SIG-M5 (cell line): Measurements from ENCODE around the gene PNP.
"Not testable (repeated sequence)": the region's sequence is repeated elsewhere in the genome, so short reads cannot be mapped to it uniquely, and the experiment has no call there.

ENCODE experiments used
- DNase-seq: peaks from one replicate; lab custom pipeline; 2025; lab: John Stamatoyannopoulos, UW

The PNP gene

DNA sequence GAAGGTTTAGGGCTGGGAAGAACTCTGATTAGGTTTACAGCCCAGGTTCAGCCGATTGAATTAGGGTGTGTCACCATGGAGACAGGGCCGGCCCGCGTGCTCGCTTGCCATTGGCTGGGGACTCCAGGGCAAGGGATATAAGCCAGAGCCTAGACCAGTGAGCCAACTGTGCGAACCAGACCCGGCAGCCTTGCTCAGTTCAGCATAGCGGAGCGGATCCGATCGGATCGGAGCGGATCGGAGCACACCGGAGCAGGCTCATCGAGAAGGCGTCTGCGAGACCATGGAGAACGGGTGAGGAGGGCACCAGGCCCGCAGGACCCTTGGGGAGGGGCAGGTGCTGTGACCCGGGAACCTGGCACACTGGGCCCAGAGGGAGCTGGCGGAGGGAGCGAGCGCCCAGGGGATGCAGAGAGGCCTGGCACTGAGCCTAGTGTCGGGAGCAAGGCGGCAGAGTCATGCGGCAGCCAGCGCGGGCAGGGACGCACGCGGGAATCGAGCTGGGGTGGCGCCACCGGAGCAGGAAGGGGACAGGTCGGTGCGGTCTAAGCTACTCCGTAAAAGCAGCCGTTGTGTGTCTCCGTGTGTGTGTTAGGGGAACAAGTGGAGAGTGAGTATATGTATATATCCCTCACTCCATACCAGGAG, at the start of gene PNP:
Gene PNP (plus strand): TSS at position 165 of the 648 bp plus-strand sequence. CDS start 119 bp downstream, at position 284.
- DNase-seq = peak; percentile 36

DNA sequence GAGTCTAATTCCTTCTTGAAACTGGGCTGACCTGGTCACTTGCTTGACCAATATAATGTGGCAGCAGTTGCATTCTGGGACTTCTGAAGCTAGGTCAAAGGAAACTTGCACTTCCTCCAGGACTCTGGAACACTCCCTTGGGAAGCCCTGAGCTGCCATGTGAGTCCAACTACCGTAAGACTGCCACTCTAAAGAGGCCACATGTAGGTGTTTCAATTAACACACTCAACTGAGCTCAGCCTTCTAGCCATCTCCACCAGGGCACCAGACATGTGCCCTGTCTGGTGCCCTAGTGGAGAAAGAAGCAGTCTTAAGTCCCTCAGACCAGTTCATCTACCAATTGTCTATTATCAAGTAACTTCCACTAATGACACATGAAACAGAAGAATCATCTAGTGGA, 49.8 kb upstream of the PNP start:
- no peak for DNase-seq

DNA sequence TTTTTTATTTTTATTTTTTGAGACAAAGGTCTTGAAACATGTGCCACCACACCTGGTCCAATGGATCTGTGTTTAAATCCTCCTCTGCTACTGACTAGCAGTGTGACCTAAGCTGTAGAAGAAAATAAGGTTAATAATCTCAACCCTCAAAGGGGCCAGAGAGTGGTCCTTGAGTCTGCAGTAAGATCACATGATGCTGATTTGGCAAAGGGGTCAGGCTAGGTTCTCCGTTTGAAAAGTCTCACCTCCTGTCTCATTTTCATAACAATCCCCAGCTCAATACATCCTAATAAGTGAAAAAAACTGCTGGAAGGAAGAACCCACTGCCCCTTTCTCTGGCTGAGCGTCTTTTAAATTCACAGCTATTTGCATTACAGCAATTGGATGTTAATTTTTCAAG, 47.9 kb upstream of the PNP start:
- no peak for DNase-seq

DNA sequence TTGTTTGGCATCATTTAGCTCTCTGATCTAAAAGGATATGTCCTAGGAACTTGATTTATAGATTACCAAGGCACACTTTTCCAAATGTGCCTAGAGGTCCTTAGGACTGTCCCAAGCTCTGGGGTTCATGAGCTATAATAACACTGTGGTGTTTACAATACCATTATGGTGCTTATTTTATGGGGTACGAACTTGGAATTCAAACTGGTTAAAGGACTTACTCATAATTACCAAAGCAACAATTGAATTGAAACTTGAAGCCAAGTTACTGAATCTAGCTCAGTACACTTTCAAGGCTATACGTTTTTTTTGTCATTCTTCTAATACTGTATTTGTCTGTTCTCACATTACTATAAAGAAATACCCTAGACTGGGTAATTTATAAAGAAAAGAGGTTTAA, 46.3 kb upstream of the PNP start:
- DNase-seq = no peak

DNA sequence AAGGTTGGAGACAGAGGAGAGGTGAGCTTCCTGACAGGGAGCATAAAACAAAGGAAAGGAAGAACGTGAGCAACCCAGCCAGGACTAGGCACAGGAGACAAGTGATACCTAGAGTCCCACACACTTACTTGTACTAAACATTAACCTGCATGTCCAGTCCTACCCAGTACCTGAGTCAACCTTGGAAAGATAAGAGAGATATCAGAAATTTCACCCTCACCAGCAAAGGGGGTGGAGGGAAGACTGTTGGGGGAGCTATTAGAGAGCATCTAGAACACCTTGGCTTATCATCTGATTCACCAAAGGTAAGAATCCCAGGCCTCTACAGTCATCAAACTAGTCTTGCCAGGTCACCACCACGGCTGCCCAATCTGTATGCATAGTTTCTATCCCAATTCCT, 44.4 kb upstream of the PNP start:
- no peak for DNase-seq

DNA sequence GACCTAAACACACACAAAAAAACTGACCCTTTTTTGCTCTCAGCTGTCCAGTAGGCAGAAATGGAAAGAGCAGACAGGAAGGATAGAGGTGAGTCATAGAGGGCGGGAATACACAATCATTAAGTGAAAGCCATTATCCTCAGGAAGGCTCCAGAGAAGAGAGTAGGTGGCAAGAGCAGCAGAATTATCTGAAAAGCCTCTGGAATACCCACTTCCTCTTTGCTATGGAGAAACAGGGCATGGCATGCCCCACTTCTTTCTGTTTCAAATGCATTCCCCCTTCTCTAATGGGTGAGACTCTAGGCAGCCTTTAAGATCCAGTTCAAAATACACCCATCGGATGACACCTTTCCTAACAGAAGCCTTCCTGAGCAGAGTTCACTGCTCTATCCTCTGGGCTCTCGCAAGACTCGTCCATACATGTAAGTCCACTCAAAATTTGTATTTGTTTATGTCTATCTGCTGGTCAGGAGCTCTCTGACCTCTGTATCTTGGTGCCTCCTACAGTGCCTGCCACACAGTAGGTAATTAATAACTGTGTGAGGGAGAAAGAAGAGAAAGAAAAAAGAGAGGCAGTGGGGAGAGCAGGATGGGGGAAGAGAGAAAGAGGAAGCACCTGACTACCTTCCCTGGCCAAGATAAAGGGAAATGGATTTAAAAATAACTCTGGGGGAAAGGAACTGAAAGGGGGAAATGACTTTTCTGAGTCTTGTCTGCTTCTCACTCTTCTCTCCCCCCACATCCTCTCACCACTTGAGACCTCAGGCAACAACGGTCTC, 41.8 kb upstream of the PNP start:
- DNase-seq = peak; percentile 82

DNA sequence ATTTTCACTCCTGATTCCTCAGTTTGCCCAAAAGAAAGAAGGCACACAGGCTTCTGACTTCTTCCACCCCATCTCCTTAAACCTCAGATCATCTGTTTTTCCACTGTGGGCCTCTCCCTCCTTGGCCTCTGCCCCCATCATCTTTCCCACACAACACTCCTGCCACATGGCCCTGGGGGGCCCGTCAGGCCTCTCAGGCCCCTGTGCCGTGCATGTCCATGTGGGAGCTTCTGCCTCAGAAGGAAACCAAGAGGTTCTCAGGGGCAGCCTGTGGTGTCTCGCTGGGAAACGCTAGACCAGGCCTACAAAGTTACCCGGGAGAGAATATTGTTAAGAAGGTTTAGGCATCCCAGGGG, 41.2 kb upstream of the PNP start:
- no peak for DNase-seq

DNA sequence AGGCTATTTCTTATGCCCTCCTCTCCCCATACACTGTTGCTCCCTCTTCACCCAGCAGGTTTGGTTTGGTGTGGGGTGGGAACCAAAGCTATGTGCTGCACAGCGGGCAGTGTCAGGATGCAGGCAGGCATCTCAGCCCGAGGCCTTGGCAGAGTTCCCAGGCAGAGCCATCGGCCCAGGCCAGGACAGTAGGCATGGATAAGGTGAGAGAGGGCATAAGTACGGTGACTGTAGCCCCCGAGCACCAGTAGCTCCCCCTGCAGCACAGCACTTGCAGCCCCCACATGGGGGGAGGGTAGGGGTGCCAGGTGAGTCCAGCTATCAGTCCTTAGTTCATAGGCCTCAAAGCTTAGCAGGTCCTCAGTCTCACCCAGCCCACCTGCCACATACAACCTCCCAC, 40.4 kb upstream of the PNP start:
- no peak for DNase-seq

DNA sequence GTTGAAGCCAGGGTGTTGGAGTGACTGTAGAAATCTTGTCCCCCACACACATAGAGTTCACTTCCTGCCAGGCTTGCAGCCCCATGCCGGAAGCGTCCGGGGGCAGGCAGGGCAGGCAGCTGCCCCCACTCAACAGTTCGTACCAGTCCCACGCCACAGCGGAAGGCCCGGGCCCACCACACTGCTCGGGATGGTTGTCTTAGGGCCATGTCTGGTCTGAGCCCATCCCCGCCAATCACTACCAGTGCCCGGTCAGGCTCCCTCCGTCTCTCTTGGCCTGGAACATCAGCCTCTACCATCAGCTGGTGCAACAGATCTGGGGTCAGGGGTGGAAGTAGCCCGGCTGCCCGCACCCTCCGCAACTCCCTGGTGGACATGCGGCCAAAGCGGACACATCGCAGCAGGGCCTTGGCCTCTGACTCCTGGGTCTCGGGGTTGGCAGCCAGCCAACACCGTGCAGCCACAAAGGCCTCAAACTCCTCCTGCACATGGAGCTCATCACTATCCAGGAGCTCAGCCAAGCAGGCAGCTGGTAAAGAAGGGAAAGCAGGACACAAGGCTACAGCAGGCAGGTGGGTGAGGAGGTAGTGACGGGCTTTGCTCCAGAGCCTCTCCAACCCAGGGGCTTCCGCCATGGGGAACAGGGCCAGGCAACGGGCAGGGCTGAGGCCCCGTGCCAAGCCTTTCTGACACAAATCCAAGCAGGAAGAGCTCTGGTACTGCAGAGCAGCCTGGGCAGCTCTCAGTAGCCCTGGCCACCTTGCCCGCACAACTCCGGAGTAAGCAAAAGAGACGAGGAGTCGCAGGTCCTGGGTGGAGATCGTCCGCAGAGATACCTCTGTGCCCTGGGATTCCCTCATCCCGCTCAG, 39.2 kb upstream of the PNP start:
- DNase-seq = no peak

DNA sequence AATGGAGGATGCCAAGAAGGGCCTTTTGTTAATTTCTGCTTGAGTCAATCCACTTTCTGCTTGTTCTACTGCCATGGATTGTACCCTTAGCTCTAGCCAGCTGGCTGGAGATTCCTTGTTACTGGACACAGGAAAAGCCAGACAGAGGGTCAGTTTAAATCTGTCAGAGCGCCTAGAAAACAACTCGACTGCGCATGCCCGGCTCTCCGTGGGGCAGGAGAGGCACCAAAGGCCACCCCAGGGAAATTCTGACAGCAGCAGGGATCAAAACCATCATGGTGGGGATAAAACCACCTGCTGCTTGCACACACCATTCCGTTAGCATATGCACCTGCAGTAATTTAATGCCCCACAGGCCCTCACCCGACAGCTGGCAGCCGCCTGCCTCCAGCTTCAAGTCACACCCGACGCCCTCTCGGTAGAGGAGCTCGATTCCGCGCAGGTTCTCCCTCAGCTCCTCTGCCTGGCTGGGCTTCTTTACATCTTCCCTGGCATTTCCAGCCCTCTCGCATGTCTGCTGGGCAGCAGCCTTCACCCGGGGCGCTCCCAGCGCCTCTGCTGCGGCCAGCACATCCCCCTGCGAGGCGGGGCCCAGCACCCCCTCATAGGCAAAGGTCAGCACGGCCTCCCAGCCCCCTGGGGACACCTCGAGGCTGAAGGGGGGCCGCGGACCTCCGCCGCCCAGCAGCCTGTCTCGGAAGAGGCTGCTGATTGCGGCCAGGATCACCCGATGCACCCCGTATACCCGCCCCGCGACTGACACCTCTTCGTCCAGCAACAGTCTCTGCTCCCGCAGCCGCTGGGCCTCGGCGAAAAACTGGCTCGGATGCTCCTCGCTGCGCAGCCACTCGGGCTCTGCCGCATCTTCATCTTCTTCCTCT, 34.3 kb upstream of the PNP start:
- no peak for DNase-seq

DNA sequence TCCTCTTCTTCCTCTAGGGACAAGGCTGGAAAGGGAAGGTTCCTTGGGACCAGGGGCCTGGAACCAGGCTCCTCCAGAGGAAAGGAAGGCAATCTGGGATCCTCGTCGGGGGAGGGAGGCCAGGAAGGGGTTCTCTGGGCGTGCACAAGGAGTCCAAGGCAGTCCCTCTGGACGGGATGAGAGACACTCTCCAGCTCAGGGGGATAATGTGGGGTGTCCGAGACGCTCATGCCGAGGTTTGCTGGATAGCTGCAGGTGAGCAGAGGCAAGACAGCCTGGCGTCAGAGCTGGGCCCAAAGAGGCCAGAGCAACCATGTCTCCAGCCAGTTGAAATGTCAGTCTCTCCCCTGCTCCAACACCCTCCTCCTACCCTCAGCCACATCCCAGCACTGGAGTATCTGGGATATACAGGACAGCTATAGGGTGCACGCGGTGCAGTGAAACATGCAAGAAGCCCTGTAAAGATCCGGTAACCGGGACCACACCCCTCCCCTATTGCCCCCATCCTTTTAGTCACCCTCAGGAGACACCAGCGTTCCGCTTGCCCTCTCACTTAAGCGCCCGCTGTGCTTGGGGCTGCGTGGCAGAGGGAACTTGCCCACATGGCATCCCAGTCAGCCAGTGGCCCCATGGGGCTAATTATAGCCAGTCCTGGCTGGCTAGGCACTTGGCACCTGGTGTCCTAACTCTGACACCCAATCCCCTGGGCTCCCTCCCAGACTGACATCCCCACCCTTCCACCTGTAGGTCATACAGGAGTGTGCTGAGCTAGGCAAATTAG, 33.4 kb upstream of the PNP start, which contains the start of gene KLHL33:
Gene KLHL33 (minus strand): TSS at position 585 of the 781 bp plus-strand sequence. CDS start 355 bp downstream, at position 230.
- no peak for DNase-seq

DNA sequence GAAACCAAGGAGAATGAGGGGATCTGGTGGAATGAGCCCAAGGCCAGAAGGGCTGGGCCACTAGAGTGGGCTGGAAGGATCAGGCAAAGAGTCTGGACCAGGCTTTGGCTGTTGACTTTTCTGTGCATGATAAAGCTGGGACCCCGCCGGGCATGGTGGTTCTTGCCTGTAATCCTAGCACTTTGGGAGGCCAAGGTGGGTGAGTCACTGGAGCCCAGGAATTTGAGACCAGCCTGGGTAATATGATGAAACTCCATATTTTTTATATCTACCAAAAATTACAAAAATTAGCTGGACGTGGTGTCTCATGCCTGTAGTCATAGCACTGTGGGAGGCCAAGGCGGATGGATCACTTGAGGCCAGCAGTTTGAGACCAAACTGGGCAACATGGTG, 32.8 kb upstream of the PNP start:
- no peak for DNase-seq

DNA sequence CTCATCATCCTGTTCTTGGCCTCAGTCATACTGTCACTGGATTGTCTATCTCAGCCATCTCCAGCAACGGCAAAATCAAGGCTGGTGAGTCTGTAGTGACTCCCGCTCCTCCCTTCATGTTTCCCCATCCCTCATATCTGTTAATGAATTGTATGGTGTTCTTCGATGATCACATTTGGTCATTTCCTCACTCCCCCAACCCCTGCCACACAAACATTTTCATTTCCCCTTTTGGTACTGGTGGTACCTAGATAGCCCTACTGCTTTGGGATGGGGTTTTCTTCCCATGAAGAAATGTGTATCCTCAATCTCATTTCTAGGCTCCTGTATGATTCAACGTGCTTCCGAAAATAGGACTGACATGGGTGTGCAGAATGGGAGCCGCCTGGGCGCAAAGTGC, 30.5 kb upstream of the PNP start:
- DNase-seq = no peak

DNA sequence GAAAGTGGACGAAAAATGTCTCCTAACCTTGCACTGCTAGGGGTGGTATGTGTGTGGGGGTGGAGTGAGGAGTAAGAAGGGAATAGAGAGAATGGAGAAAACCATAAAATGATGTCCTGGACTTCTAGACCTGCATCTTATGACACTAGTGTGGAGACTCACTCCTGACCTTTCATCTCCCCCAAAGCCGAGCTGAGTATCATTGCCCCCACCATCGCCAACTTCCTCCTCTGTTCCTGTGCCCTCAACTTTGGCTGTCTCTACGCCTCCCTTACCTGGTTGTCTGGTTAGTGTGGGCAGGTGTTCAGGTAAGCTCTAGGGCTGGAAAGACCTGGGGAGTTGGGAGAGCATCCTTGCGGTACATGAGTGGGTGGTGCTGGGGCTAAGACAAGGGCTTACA, 28.7 kb upstream of the PNP start:
- DNase-seq = no peak

DNA sequence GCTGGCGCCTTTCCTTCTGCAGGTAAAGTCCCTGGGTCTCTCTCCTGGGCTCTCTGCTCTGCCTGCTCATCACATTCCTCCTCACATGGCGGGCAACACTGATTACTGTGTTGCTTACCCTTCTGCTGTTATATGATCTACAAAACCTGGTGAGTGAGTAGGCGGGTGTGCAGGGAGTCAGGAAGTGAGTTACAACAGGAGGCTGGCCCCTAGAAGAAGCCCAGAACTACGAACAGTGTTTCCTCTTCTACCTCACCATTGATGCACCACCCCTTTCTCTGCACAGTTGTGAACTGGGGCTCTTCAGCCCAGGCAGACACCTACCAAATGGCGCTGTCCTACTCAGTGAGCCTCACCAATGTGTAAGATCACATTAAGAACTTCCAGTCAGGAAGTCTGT, 28.3 kb upstream of the PNP start:
- no peak for DNase-seq

DNA sequence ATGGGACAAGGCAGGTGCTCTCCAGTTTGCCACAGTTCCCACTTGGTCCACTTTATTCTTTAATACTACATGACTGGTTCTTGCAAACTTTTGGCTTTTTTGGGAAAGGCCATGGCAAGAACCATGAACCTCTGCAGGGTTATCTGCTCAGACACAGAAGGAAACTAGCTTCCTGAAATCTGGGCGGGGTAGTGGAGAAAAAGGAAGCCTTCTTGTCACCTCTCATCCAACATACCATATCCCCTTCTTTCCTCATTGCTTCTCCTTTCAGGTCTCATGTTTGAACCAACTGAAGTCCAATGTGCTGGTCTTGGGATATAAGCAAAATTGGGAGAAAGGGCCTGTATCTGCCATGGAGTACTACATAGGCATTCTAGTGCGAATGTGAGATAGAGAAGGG, 27.7 kb upstream of the PNP start:
- no peak for DNase-seq

DNA sequence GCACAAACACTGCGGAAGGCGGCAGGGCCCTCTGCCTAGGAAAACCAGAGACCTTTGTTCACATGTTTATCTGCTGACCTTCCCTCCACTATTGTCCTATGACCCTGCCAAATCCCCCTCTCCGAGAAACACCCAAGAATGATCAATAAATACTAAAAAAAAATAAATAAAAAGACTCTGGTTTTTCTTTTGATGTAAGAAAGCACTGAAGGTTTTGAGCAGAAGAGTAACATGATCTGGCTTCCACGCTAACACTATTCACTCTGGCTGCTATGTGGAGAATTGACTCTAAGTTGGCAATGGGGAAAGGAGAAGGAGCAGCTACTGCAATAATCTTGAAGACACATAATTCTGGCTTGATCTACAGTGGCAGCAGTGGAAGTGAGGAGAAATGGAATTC, 25.6 kb upstream of the PNP start:
- DNase-seq = not testable (repeated sequence)

DNA sequence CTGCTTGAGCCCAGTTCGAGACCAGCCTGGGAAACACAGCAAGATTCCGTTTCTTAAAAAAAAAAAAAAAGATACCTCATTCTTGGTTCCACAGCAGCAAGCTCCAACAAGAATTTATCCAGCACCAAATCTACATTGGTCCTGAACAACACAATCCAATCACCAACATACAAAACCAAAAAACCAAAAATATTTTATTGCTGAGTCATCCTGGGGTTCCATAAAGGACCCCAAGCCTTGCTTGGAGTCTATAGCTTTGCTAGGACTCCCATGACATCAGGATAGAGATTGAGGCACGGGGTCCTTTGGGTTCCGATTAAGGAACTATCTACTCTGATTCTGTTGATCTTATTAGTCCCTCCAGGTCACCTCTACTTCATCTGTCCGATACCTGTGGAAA, 22.3 kb upstream of the PNP start:
- DNase-seq = no peak

DNA sequence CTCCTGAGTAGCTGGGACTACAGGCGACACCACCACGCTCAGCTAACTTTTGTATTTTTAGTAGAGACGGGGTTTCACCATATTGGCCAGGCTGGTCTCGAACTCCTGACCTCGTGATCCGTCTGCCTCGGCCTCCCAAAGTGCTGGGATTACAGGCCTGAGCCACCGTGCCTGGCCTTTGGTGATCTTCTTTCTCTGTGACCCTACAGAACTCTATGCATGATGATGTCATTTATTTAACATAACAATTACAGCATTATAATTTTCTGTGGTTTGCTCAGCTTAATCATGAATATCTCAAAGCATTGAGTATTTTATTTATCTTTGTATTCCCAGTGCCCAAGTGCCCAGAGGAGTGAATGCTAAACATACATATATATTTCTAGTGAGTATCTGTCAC, 16.4 kb upstream of the PNP start:
- not testable (repeated sequence) for DNase-seq

DNA sequence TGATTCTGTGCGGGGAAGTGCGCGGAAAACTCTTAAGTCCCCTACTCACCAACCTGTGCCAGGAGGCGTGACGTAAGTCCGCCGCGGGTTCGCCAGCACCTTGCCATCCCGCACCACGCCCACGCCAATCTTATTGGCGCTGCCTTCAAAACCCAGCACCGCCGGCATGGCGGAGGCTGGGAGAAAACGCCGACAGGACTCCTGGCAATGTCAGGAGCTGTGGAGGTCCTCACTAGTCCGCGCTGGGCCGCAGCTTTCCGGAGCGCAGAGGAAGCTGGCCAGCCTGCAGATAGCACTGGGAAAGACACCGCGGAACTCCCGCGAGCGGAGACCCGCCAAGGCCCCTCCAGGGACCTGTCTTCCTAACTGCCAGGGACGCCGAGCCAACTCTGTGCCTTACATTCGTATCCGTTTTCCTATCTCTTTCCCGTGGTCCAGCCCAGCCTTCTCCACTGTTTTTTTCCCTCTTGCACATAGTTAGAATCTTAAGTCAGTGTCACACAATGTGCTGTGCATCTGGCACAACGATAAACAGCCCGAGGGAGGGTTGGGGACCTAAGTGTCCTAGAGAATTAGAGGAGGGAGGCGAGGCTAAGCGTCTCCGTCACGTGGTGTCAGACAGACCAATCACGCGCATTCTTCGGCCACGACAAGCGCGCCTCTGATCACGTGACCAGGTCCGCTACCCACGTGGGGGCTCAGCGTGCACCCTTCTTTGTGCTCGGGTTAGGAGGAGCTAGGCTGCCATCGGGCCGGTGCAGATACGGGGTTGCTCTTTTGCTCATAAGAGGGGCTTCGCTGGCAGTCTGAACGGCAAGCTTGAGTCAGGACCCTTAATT, 14.5 kb upstream of the PNP start, which contains the start of the genes APEX1 and OSGEP:
Gene APEX1 (plus strand): TSS at position 711 of the 839 bp plus-strand sequence. CDS start 420 bp downstream, outside the sequence.
Gene OSGEP (minus strand): TSS at position 297 of the 839 bp plus-strand sequence. CDS start 129 bp downstream, at position 168.
- peak; percentile 89 for DNase-seq
